Activated CD4-positive, alpha-beta memory T cell treated with anti-CD3 and anti-CD28 coated beads, Interleukin-2, amount 10 ng/mL, durations not matched to agents 7 days and 5 days (primary cell): ENCODE measurements around the gene GDF11. TPM values are rescaled to one million over a fixed set of nuclear protein-coding genes. Genes with fewer than 3 reads are reported as not detected.

ENCODE experiments used
- CTCF ChIA-PET: fragments of 350-600 bp; sonication (Branson Sonifier 250); formaldehyde crosslinking; loops from one replicate; lab custom pipeline; 2021; ENCODE audit warnings: antibody characterized with exemption, inconsistent platforms; lab: Charles Lee
- POLR2A ChIA-PET: fragments of 350-600 bp; sonication (Branson Sonifier 250); formaldehyde crosslinking; loops from one replicate; lab custom pipeline; 2021; ENCODE audit warnings: antibody characterized with exemption; lab: Charles Lee
- DNase-seq: peaks from one replicate; pipeline ENCODE4 v3.0.0-alpha.2; 2020
- H3K27ac Mint-ChIP-seq: one replicate; pipeline ENCODE4 v1.8.0; 2021; ENCODE audit warnings: mild to moderate bottlenecking, mixed read lengths
- H3K27me3 Mint-ChIP-seq: one replicate; pipeline ENCODE4 v1.8.0; 2021; ENCODE audit warnings: mixed read lengths
- H3K36me3 Mint-ChIP-seq: one replicate; pipeline ENCODE4 v1.8.0; 2021; ENCODE audit warnings: low read depth, mixed read lengths
- H3K4me1 Mint-ChIP-seq: one replicate; pipeline ENCODE4 v1.8.0; 2021; ENCODE audit warnings: mixed read lengths
- H3K4me3 Mint-ChIP-seq: one replicate; pipeline ENCODE4 v1.8.0; 2021; ENCODE audit warnings: mild to moderate bottlenecking, mixed read lengths
- H3K9me3 Mint-ChIP-seq: one replicate; pipeline ENCODE4 v1.8.0; 2021; ENCODE audit warnings: mixed read lengths
- total RNA-seq, 2 experiments: library from RNA; stranded (reverse); gene quantifications; one replicate each; pipeline ENCODE4 v1.2.3, GENCODE V29; 2021

Gene GDF11
- total RNA-seq, 2 experiments from 2014 or later = 7.2 to 7.9 TPM

- H3K27ac Mint-ChIP-seq = peak overlapping the region; percentile 57
- DNase-seq = peak; percentile 37
- peak overlapping the region; percentile 87 for H3K4me3 Mint-ChIP-seq
- peaks cover 44% of the 10 kb centered on the region for H3K4me1 Mint-ChIP-seq
- peaks cover 17% of the 10 kb centered on the region for H3K36me3 Mint-ChIP-seq
- ChIA-PET CTCF (interaction anchor here (1.1 to 3.0 kb wide), 3 partner anchors 8 to 10 kb away, joined by 3 to 54 read pairs (median 16); partner anchors contain the start of gene RDH5), POLR2A (interaction anchor here (1.0 to 3.0 kb wide), 9 partner anchors 10 to 375 kb away, joined by 3 to 84 read pairs (median 10); partner anchors contain the start of genes BLOC1S1, ORMDL2, PA2G4 and PYM1)
- no peaks in the 10 kb centered on the region for H3K27me3 Mint-ChIP-seq
- no peaks in the 10 kb centered on the region for H3K9me3 Mint-ChIP-seq
These were observed 14.6 kb upstream of the GDF11 start for GRCh38 chr12:55728186-55728938.

- no peaks in the 10 kb centered on the region for H3K9me3 Mint-ChIP-seq
- peaks cover 44% of the 10 kb centered on the region for H3K4me1 Mint-ChIP-seq
- CTCF ChIA-PET = interaction anchor here (0.6 to 3.0 kb wide), 10 partner anchors 9 to 204 kb away, joined by 3 to 54 read pairs (median 4); partner anchors contain the start of genes BLOC1S1, ORMDL2, RDH5 and SARNP
- H3K36me3 Mint-ChIP-seq = peaks cover 12% of the 10 kb centered on the region
- H3K4me3 Mint-ChIP-seq = peak within 1 kb of the TSS; percentile 87
- POLR2A ChIA-PET = interaction anchor here (0.7 to 3.0 kb wide), 17 partner anchors 9 to 374 kb away, joined by 3 to 84 read pairs (median 5); partner anchors contain the start of genes BLOC1S1, DGKA, DNAJC14 and ORMDL2
- no peaks in the 10 kb centered on the region for H3K27me3 Mint-ChIP-seq
- peak; percentile 67 for DNase-seq
- H3K27ac Mint-ChIP-seq = peak within 1 kb of the TSS; percentile 85
These were observed 13.7 kb upstream of the GDF11 start, which contains the start of gene CD63 for GRCh38 chr12:55728939-55729818. Gene CD63, minus strand, starts transcription at chr12:55729009. Its CDS starts 668 bp downstream, at chr12:55728341.

GRCh38 chr12:55729819-55730818, 12.8 kb upstream of the GDF11 start:
- H3K27ac Mint-ChIP-seq = peak overlapping the region; percentile 85
- H3K4me1 Mint-ChIP-seq = peaks cover 39% of the 10 kb centered on the region
- peak overlapping the region; percentile 87 for H3K4me3 Mint-ChIP-seq
- no peaks in the 10 kb centered on the region for H3K27me3 Mint-ChIP-seq
- ChIA-PET CTCF (interaction anchor here (0.6 to 3.0 kb wide), 13 partner anchors 8 to 203 kb away, joined by 3 to 54 read pairs (median 4); partner anchors contain the start of genes BLOC1S1, ORMDL2, RDH5 and SARNP), POLR2A (interaction anchor here (0.7 to 3.0 kb wide), 18 partner anchors 8 to 373 kb away, joined by 3 to 84 read pairs (median 5); partner anchors contain the start of genes BLOC1S1, DGKA, DNAJC14 and ORMDL2)
- peak; percentile 40 for DNase-seq
- H3K9me3 Mint-ChIP-seq = no peaks in the 10 kb centered on the region
- H3K36me3 Mint-ChIP-seq = peaks cover 6% of the 10 kb centered on the region

- H3K36me3 Mint-ChIP-seq = no peaks in the 10 kb centered on the region
- H3K4me3 Mint-ChIP-seq = no peak overlapping the region
- DNase-seq = no peak
- peaks cover 31% of the 10 kb centered on the region for H3K4me1 Mint-ChIP-seq
- no peaks in the 10 kb centered on the region for H3K27me3 Mint-ChIP-seq
- CTCF ChIA-PET = no interaction called here
- H3K27ac Mint-ChIP-seq = no peak overlapping the region
- no peaks in the 10 kb centered on the region for H3K9me3 Mint-ChIP-seq
- POLR2A ChIA-PET = no interaction called here
These were observed 10.6 kb upstream of the GDF11 start for GRCh38 chr12:55732288-55732687.

- Mint-ChIP-seq H3K27ac (no peak overlapping the region), H3K4me1 (peaks cover 31% of the 10 kb centered on the region), H3K27me3 (no peaks in the 10 kb centered on the region), H3K9me3 (no peaks in the 10 kb centered on the region), H3K36me3 (no peaks in the 10 kb centered on the region), H3K4me3 (no peak overlapping the region)
- ChIA-PET CTCF (no interaction called here), POLR2A (no interaction called here)
- DNase-seq = no peak
These were observed 9.8 kb upstream of the GDF11 start for GRCh38 chr12:55733021-55733555.

- no peak for DNase-seq
- Mint-ChIP-seq H3K27ac (no peak overlapping the region), H3K4me1 (peaks cover 36% of the 10 kb centered on the region), H3K9me3 (no peaks in the 10 kb centered on the region), H3K36me3 (no peaks in the 10 kb centered on the region), H3K27me3 (no peaks in the 10 kb centered on the region), H3K4me3 (no peak overlapping the region)
- CTCF ChIA-PET = interaction anchor here (0.7 to 1.6 kb wide), 3 partner anchors 9 to 836 kb away, joined by 3 to 4 read pairs (median 4); no protein-coding TSS in a partner anchor
- POLR2A ChIA-PET = interaction anchor here (0.8 kb wide), 1 partner anchor 89 kb away, joined by 4 read pairs; no protein-coding TSS in a partner anchor
These were observed 9.1 kb upstream of the GDF11 start for GRCh38 chr12:55733858-55734257.

GRCh38 chr12:55734595-55734994, 8.3 kb upstream of the GDF11 start:
- H3K4me3 Mint-ChIP-seq = no peak overlapping the region
- no peak for DNase-seq
- H3K27ac Mint-ChIP-seq = no peak overlapping the region
- POLR2A ChIA-PET = interaction anchor here (0.8 kb wide), 1 partner anchor 89 kb away, joined by 4 read pairs; no protein-coding TSS in a partner anchor
- no peaks in the 10 kb centered on the region for H3K36me3 Mint-ChIP-seq
- H3K27me3 Mint-ChIP-seq = no peaks in the 10 kb centered on the region
- peaks cover 35% of the 10 kb centered on the region for H3K4me1 Mint-ChIP-seq
- H3K9me3 Mint-ChIP-seq = no peaks in the 10 kb centered on the region
- CTCF ChIA-PET = interaction anchor here (0.7 to 1.6 kb wide), 3 partner anchors 10 to 835 kb away, joined by 3 to 4 read pairs (median 4); no protein-coding TSS in a partner anchor

GRCh38 chr12:55736076-55736475, 6.8 kb upstream of the GDF11 start:
- Mint-ChIP-seq H3K4me1 (peaks cover 22% of the 10 kb centered on the region), H3K27ac (no peak overlapping the region), H3K9me3 (no peaks in the 10 kb centered on the region), H3K4me3 (no peak overlapping the region), H3K27me3 (no peaks in the 10 kb centered on the region), H3K36me3 (no peaks in the 10 kb centered on the region)
- ChIA-PET CTCF (interaction anchor here (0.6 to 4.9 kb wide), 4 partner anchors 12 to 169 kb away, joined by 3 to 50 read pairs (median 25); partner anchors contain the start of genes ORMDL2 and SARNP), POLR2A (interaction anchor here (1.1 kb wide), 1 partner anchor 15 kb away, joined by 3 read pairs; no protein-coding TSS in a partner anchor)
- DNase-seq = no peak

- Mint-ChIP-seq H3K27ac (peak overlapping the region; percentile 69), H3K9me3 (no peaks in the 10 kb centered on the region), H3K36me3 (no peaks in the 10 kb centered on the region), H3K4me3 (peak overlapping the region; percentile 35), H3K27me3 (peaks cover 5% of the 10 kb centered on the region), H3K4me1 (peaks cover 26% of the 10 kb centered on the region)
- DNase-seq = peak; percentile 72
- CTCF ChIA-PET = interaction anchor here (0.5 to 4.9 kb wide), 18 partner anchors 7 to 391 kb away, joined by 3 to 54 read pairs (median 14); partner anchors contain the start of genes BLOC1S1, CD63, ESYT1 and ORMDL2
- POLR2A ChIA-PET = interaction anchor here (0.9 to 2.7 kb wide), 7 partner anchors 7 to 237 kb away, joined by 3 to 40 read pairs (median 11); partner anchors contain the start of genes CD63 and RAB5B
These were observed 5.9 kb upstream of the GDF11 start for GRCh38 chr12:55736780-55737580.

GRCh38 chr12:55737581-55738122, 5.3 kb upstream of the GDF11 start:
- ChIA-PET CTCF (interaction anchor here (0.7 to 4.9 kb wide), 41 partner anchors 8 to 484 kb away, joined by 3 to 54 read pairs (median 8); partner anchors contain the start of genes BLOC1S1, CD63, DGKA and DNAJC14), POLR2A (interaction anchor here (0.9 to 2.9 kb wide), 17 partner anchors 8 to 380 kb away, joined by 3 to 40 read pairs (median 8); partner anchors contain the start of genes BLOC1S1, CD63, ORMDL2 and PYM1)
- H3K9me3 Mint-ChIP-seq = no peaks in the 10 kb centered on the region
- H3K4me1 Mint-ChIP-seq = peaks cover 31% of the 10 kb centered on the region
- peaks cover 10% of the 10 kb centered on the region for H3K27me3 Mint-ChIP-seq
- DNase-seq = no peak
- peak overlapping the region; percentile 84 for H3K27ac Mint-ChIP-seq
- no peaks in the 10 kb centered on the region for H3K36me3 Mint-ChIP-seq
- peak overlapping the region; percentile 88 for H3K4me3 Mint-ChIP-seq
